ENCODE data around the gene BTBD9.

BTBD9 gene

GRCh38 chr6:38290133-38290799, 349.5 kb downstream of the BTBD9 start:
- DNase-seq (ENCODE audit: low read depth), result no peak
- no peak overlapping the region for H3K4me3 ChIP-seq (ENCODE audit: low read length)

GRCh38 chr6:38287487-38287886, 352.2 kb downstream of the BTBD9 start:
- no peak for TF ChIP-seq CTCF (IDR thresholded peaks at IDR 0.05; ENCODE audit: insufficient read depth, low read depth, low read length, missing control alignments)
- no peak for DNase-seq (ENCODE audit: low read depth)
- H3K4me3 ChIP-seq (ENCODE audit: low read length), result no peak overlapping the region

More at GRCh38 chr6:38290133-38290799, 349.5 kb downstream of the BTBD9 start:
- no peak for TF ChIP-seq CTCF (IDR thresholded peaks at IDR 0.05; ENCODE audit: insufficient read depth, low read depth, low read length, missing control alignments)

- no peak overlapping the region for H3K4me3 ChIP-seq (ENCODE audit: low read length)
- no peak for TF ChIP-seq CTCF (IDR thresholded peaks at IDR 0.05; ENCODE audit: insufficient read depth, low read depth, low read length, missing control alignments)
- DNase-seq (ENCODE audit: low read depth), result no peak
Measured at GRCh38 chr6:38284802-38285394, 354.8 kb downstream of the BTBD9 start.

- TF ChIP-seq CTCF (IDR thresholded peaks at IDR 0.05; ENCODE audit: insufficient read depth, low read depth, low read length, missing control alignments), result no peak
- peak; percentile 59 for DNase-seq (ENCODE audit: low read depth)
- H3K4me3 ChIP-seq (ENCODE audit: low read length), result no peak overlapping the region
Measured at GRCh38 chr6:38283734-38284362, 355.9 kb downstream of the BTBD9 start.

- no peak for DNase-seq (ENCODE audit: low read depth)
- no peak for TF ChIP-seq CTCF (IDR thresholded peaks at IDR 0.05; ENCODE audit: insufficient read depth, low read depth, low read length, missing control alignments)
- no peak overlapping the region for H3K4me3 ChIP-seq (ENCODE audit: low read length)
Measured at GRCh38 chr6:38282911-38283310, 356.8 kb downstream of the BTBD9 start.

- TF ChIP-seq CTCF (IDR thresholded peaks at IDR 0.05; ENCODE audit: insufficient read depth, low read depth, low read length, missing control alignments), result no peak
- H3K4me3 ChIP-seq (ENCODE audit: low read length), result no peak overlapping the region
- DNase-seq (ENCODE audit: low read depth), result no peak
Measured at GRCh38 chr6:38281126-38281525, 358.6 kb downstream of the BTBD9 start.
